K562 (cell line): ENCODE results near the gene ASPG. TPM values are rescaled to one million over a fixed set of nuclear protein-coding genes. Genes with fewer than 3 reads are reported as not detected.

ENCODE experiments used
- ATAC-seq: fragments of 200-7000 bp; cut with Tn5 transposase; 3 replicates; pipeline ENCODE4 v1.9.1; 2020; ENCODE audit warnings: moderate library complexity
- BruUV-seq: library from RNA; stranded (reverse); fragments of 400-500 nt; replicated peaks from 2 replicates; lab custom pipeline; 2021; lab: Mats Ljungman, UMichigan
- CTCF ChIA-PET: fragments of 300-600 bp; formaldehyde crosslinking; extraction: SDS; loops from one replicate; lab custom pipeline; 2021; ENCODE audit warnings: low intra/inter-chr PET ratio; lab: Yijun Ruan, JAX
- POLR2A ChIA-PET: fragments of 300-600, 350-650 bp; sonication (Branson Sonifier 250); formaldehyde crosslinking; extraction: SDS; loops from one replicate; lab custom pipeline; 2021; ENCODE audit warnings: antibody characterized with exemption, inconsistent platforms; lab: Yijun Ruan, JAX
- DNase-seq, 4 experiments: peaks; one replicate each; pipeline versions ENCODE4 v3.0.0 to v3.0.0-alpha.2; 2011 to 2018; ENCODE audit warnings: low spot score in 3 of 4, mixed read lengths in 3 of 4; ENCODE audit errors: extremely low read depth in 1 of 4
- FAIRE-seq: peaks from 2 replicates; lab custom pipeline; 2011; peaks lifted over from hg19 to GRCh38; lab: Jason Lieb, UNC
- H2AFZ ChIP-seq: 2 replicates; pipeline ENCODE4 v1.6.0; 2011; ENCODE audit warnings: low read depth, low read length, control low read depth, inconsistent platforms
- H3K27ac ChIP-seq: fragments of 200-600 bp; 3 replicates; pipeline ENCODE4 v1.8.0; 2011; ENCODE audit warnings: low read depth, mild to moderate bottlenecking, control low read depth, inconsistent platforms, low read length, moderate library complexity, mixed read lengths; ENCODE audit errors: extremely low read depth
- H3K27me3 ChIP-seq, 2 experiments: fragments of 300-600 bp in 1 of 2; 2 replicates in 1 of 2; 3 replicates in 1 of 2; pipeline versions ENCODE4 v1.6.0 to v1.8.0; 2011; ENCODE audit warnings: inconsistent platforms in 2 of 2, low read length in 2 of 2, mild to moderate bottlenecking in 1 of 2, mixed read lengths in 1 of 2, moderate library complexity in 1 of 2; ENCODE audit not compliant: control insufficient read depth in 2 of 2, insufficient read depth in 2 of 2
- H3K36me3 ChIP-seq: fragments of 300-600 bp; 3 replicates; pipeline ENCODE4 v1.8.0; 2011; ENCODE audit warnings: mild to moderate bottlenecking, low read length, inconsistent platforms; ENCODE audit not compliant: control insufficient read depth, insufficient read depth
- H3K4me1 ChIP-seq, 2 experiments: fragments of 200-600 bp in 1 of 2; replicated peaks in 1 of 2; 2 replicates in 1 of 2; 3 replicates in 1 of 2; pipeline versions ENCODE4 v1.5.1 to v1.8.0; 2011; ENCODE audit warnings: inconsistent platforms in 2 of 2, low read length in 2 of 2, mild to moderate bottlenecking in 1 of 2, mixed read lengths in 1 of 2, moderate library complexity in 1 of 2; ENCODE audit not compliant: control insufficient read depth in 2 of 2, insufficient read depth in 2 of 2
- H3K4me2 ChIP-seq: 2 replicates; pipeline ENCODE4 v1.6.1; 2011; ENCODE audit warnings: low read length, control low read depth, inconsistent platforms, mixed read lengths; ENCODE audit not compliant: insufficient read depth
- H3K4me3 ChIP-seq: fragments of 200-600 bp; sonication (generic), shearing (Covaris generic); 2 replicates; pipeline ENCODE4 v1.5.1; 2016; ENCODE audit warnings: control low read depth, inconsistent platforms
- H3K79me2 ChIP-seq: fragments of 200-600 bp; 3 replicates; pipeline ENCODE4 v1.8.0; 2011; ENCODE audit warnings: low read length, inconsistent platforms; ENCODE audit not compliant: control insufficient read depth, insufficient read depth
- H3K9ac ChIP-seq, 2 experiments: 2 replicates each; pipeline versions ENCODE4 v1.6.0 to v1.6.1; 2011; ENCODE audit warnings: low read depth in 2 of 2, low read length in 2 of 2, control low read depth in 1 of 2, inconsistent platforms in 1 of 2, mild to moderate bottlenecking in 1 of 2, mixed read lengths in 1 of 2; ENCODE audit not compliant: insufficient read depth in 1 of 2
- H3K9me1 ChIP-seq: one replicate; pipeline ENCODE4 v1.6.0; 2011; ENCODE audit warnings: inconsistent platforms, mild to moderate bottlenecking, low read length, moderate library complexity; ENCODE audit not compliant: control insufficient read depth, insufficient read depth
- H3K9me3 ChIP-seq: replicated peaks from 2 replicates; pipeline ENCODE4 v1.5.1; 2011; ENCODE audit warnings: low read depth, low read length, inconsistent platforms; ENCODE audit not compliant: control insufficient read depth, insufficient read depth
- H4K20me1 ChIP-seq: replicated peaks from 2 replicates; pipeline ENCODE4 v1.6.1; 2011; ENCODE audit warnings: low read length, inconsistent platforms, mixed read lengths; ENCODE audit not compliant: control insufficient read depth, insufficient read depth
- ARID4B ChIP-seq: sonication (generic); formaldehyde crosslinking; IDR thresholded peaks from 2 replicates; pipeline ENCODE4 v1.8.0; 2022; ENCODE audit warnings: mild to moderate bottlenecking, missing genetic modification reagents
- NEUROD1 ChIP-seq: fragments of 150-350 bp; IDR thresholded peaks from 2 replicates; pipeline ENCODE4 v1.6.1; 2014; ENCODE audit warnings: borderline replicate concordance, low read length, low read depth; ENCODE audit not compliant: partially characterized antibody
- TAF1 ChIP-seq: IDR thresholded peaks from 2 replicates; pipeline ENCODE4 v1.6.1; 2011; ENCODE audit warnings: mild to moderate bottlenecking, low read length, moderate library complexity; ENCODE audit not compliant: insufficient read depth, control insufficient read depth, severe bottlenecking; ENCODE audit errors: extremely low read depth
- ZNF384 ChIP-seq: IDR thresholded peaks from 2 replicates; pipeline ENCODE4 v1.6.1; 2012; ENCODE audit warnings: low read depth, low read length, improper control_type of control experiment
- WGBS: fragments of 100-300 bp; shearing (Covaris generic); methylation state at CpG from one replicate; pipeline ENCODE4 v1.1.6; 2016; ENCODE audit warnings: low coverage, mixed read lengths; ENCODE audit not compliant: insufficient coverage; ENCODE audit errors: missing lambda C conversion rate; 5-methylcytosine and 5-hydroxymethylcytosine counted together
- in situ Hi-C: fragments of 300-500 bp; cut with MboI; formaldehyde crosslinking; loops from 4 replicates; pipeline ENCODE4 v1.15.0; 2018; ENCODE audit warnings: inconsistent platforms, mixed read lengths
- intact Hi-C: fragments of 100-400 bp; cut with micrococcal nuclease; formaldehyde crosslinking; loops from 2 replicates; pipeline ENCODE4 v1.14.2; 2022
- polyA plus RNA-seq, 8 experiments: library from polyadenylated mRNA; depleted of rRNA in 4 of 8; stranded (reverse) in 5 of 8; unstranded in 3 of 8; fragments of >200 nt; fragmentation: Nextera tagmentation in 2 of 8; fragmentation: Illumina TruSeq in 1 of 8; extraction: Ambion mirVana in 2 of 8; extraction: Trizol in 1 of 8; gene quantifications; 2 replicates each; pipeline versions ENCODE4 v1.2.1 to v1.2.3, GENCODE V29; 2011 to 2014; ENCODE audit warnings: inconsistent platforms in 1 of 8, missing spikeins in 1 of 8
- total RNA-seq, 7 experiments: library from RNA; depleted of rRNA in 6 of 7; stranded (reverse); fragments of >200 nt in 6 of 7; fragmentation: Illumina TruSeq in 2 of 7; extraction: Trizol in 2 of 7; gene quantifications; 2 replicates each; pipeline versions ENCODE4 v1.2.1 to v1.2.3, GENCODE V29; 2011 to 2021; ENCODE audit warnings: low replicate concordance in 1 of 7
- TF ChIP-seq, protein P1 (sequence below): sonication (generic); formaldehyde crosslinking; IDR thresholded peaks from 2 replicates; pipeline ENCODE4 v1.8.0; 2023; ENCODE audit warnings: missing genetic modification reagents, mild to moderate bottlenecking, borderline replicate concordance

Gene ASPG
- total and polyA plus RNA-seq, 9 of the 15 experiments (the other 6 are each of a cell fraction or from before 2014, with no cell fraction given) = 0.18 TPM; not detected in 8

DNA sequence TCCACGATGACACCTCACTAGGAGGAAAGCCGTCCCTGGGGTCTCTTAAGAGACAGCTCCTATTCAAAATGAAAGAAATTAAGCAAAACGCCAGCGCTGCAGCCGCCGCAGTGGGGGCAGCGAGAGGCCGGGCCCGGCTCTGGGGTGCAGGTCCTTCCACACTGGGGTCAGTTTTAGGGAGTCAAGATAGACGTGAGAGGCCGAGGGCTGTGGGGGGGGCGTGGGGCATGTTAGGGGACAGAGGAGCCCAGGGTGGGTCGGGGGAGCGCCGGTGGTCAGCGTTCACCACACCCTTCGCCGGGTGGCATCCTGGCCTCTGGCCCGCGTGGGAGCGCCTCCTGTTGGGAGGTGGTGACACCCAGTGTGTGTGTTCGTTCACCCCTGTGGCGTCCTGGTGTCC, 78.5 kb downstream of the ASPG start:
- no peaks in the 10 kb centered on the region for H3K9me1 ChIP-seq
- peaks cover 5% of the 10 kb centered on the region for H4K20me1 ChIP-seq
- no peak overlapping the region for H3K9ac ChIP-seq
- no peaks in the 10 kb centered on the region for H3K9me3 ChIP-seq
- WGBS = 20% methylated on average over 2 of the region's 23 CpGs
- no peaks in the 10 kb centered on the region for H3K36me3 ChIP-seq
- ChIA-PET CTCF (no interaction called here), POLR2A (no interaction called here)
- H3K27me3 ChIP-seq = peaks cover 0 to 7% of the 10 kb centered on the region in 2 experiments; a peak in 2 of 5 replicates
- no peak for FAIRE-seq
- no peak overlapping the region for H3K27ac ChIP-seq
- no peak for ATAC-seq
- TF ChIP-seq TAF1 = no peak
- no peak for TF ChIP-seq ZNF384
- DNase-seq = no peak
- in situ Hi-C loops = no loop called here
- no TSS peak for BruUV-seq
- intact Hi-C loops = no loop called here
- no peak overlapping the region for H3K4me2 ChIP-seq
- no peaks in the 10 kb centered on the region for H3K79me2 ChIP-seq
- H3K4me3 ChIP-seq = no peak overlapping the region
- H2AFZ ChIP-seq = no peak overlapping the region
- peaks cover 0 to 21% of the 10 kb centered on the region in 2 experiments; a peak in 3 of 5 replicates for H3K4me1 ChIP-seq

DNA sequence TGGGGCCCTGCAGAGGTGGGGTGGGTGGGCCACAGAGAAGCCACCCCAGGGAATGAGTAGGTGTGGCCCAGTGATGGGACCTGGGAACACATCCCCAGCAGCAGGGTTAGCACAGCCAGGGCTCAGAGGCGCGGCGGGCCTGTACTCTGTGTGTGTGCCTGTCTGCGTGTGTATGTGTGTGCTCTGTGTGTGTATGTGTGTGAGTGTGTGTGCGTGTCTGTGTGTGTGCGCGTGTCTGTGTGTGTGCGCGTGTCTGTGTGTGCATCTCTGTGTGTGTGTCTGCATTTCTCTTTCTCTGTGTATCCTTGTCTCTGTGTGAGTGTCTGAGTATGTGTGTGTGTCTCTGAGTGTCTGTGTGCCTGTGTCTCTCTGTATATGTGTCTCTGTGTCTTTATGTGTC, 79.0 kb downstream of the ASPG start:
- Histone ChIP-seq H3K9me1 (no peaks in the 10 kb centered on the region), H3K4me3 (no peak overlapping the region), H3K27ac (no peak overlapping the region), H4K20me1 (peaks cover 6% of the 10 kb centered on the region), H3K9ac (no peak overlapping the region), H3K27me3 (peaks cover 0 to 7% of the 10 kb centered on the region in 2 experiments; a peak in 2 of 5 replicates), H3K36me3 (no peaks in the 10 kb centered on the region), H3K79me2 (no peaks in the 10 kb centered on the region), H3K4me2 (no peak overlapping the region), H3K4me1 (peaks cover 0 to 16% of the 10 kb centered on the region in 2 experiments; a peak in 2 of 5 replicates), H3K9me3 (no peaks in the 10 kb centered on the region), H2AFZ (no peak overlapping the region)
- 68% methylated on average over 9 of the region's 9 CpGs for WGBS
- no peak for DNase-seq
- no TSS peak for BruUV-seq
- CTCF ChIA-PET = no interaction called here
- in situ Hi-C loops (no loop called here), intact Hi-C loops (no loop called here)
- no peak for FAIRE-seq
- POLR2A ChIA-PET = no interaction called here
- ATAC-seq = no peak
- no peak for TF ChIP-seq NEUROD1
- no peak for TF ChIP-seq ARID4B (CRISPR knock-in tag)
- TF ChIP-seq, protein P1, sequence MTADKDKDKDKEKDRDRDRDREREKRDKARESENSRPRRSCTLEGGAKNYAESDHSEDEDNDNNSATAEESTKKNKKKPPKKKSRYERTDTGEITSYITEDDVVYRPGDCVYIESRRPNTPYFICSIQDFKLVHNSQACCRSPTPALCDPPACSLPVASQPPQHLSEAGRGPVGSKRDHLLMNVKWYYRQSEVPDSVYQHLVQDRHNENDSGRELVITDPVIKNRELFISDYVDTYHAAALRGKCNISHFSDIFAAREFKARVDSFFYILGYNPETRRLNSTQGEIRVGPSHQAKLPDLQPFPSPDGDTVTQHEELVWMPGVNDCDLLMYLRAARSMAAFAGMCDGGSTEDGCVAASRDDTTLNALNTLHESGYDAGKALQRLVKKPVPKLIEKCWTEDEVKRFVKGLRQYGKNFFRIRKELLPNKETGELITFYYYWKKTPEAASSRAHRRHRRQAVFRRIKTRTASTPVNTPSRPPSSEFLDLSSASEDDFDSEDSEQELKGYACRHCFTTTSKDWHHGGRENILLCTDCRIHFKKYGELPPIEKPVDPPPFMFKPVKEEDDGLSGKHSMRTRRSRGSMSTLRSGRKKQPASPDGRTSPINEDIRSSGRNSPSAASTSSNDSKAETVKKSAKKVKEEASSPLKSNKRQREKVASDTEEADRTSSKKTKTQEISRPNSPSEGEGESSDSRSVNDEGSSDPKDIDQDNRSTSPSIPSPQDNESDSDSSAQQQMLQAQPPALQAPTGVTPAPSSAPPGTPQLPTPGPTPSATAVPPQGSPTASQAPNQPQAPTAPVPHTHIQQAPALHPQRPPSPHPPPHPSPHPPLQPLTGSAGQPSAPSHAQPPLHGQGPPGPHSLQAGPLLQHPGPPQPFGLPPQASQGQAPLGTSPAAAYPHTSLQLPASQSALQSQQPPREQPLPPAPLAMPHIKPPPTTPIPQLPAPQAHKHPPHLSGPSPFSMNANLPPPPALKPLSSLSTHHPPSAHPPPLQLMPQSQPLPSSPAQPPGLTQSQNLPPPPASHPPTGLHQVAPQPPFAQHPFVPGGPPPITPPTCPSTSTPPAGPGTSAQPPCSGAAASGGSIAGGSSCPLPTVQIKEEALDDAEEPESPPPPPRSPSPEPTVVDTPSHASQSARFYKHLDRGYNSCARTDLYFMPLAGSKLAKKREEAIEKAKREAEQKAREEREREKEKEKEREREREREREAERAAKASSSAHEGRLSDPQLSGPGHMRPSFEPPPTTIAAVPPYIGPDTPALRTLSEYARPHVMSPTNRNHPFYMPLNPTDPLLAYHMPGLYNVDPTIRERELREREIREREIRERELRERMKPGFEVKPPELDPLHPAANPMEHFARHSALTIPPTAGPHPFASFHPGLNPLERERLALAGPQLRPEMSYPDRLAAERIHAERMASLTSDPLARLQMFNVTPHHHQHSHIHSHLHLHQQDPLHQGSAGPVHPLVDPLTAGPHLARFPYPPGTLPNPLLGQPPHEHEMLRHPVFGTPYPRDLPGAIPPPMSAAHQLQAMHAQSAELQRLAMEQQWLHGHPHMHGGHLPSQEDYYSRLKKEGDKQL = no peak
